ENCODE data around the gene ZNF280D.

The ZNF280D gene

GRCh38 chr15:56758770-56759449, 25.6 kb upstream of the ZNF280D start:
- TF ChIP-seq FOXP2 (optimal IDR thresholded peaks at IDR 0.05; ENCODE audit: control extremely low read depth, extremely low read length, insufficient read depth) (no peak), EZH2 (IDR thresholded peaks at IDR 0.05) (no peak), POLR2AphosphoS5 (IDR thresholded peaks at IDR 0.05; ENCODE audit: borderline replicate concordance, low read depth, low read length) (no peak)
- Histone ChIP-seq H3K9ac (ENCODE audit: insufficient read length) (no peak overlapping the region), H3K27ac (no peak overlapping the region), H3K9me3 (ENCODE audit: low read depth, low read length) (no peaks in the 10 kb centered on the region), H3K36me3 (ENCODE audit: insufficient read depth, low read length) (no peaks in the 10 kb centered on the region), H3K4me3 (no peak overlapping the region)
- DNase-seq (ENCODE audit: low read depth, low spot score), result no peak

GRCh38 chr15:56757875-56758274, 24.6 kb upstream of the ZNF280D start:
- H3K9ac ChIP-seq (ENCODE audit: insufficient read length), result no peak overlapping the region
- DNase-seq (ENCODE audit: low read depth, low spot score), result no peak
- no peak overlapping the region for H3K27ac ChIP-seq
- H3K36me3 ChIP-seq (ENCODE audit: insufficient read depth, low read length), result no peaks in the 10 kb centered on the region
- no peaks in the 10 kb centered on the region for H3K9me3 ChIP-seq (ENCODE audit: low read depth, low read length)
- no peak for TF ChIP-seq FOXP2 (optimal IDR thresholded peaks at IDR 0.05; ENCODE audit: control extremely low read depth, extremely low read length, insufficient read depth)
- no peak for TF ChIP-seq POLR2AphosphoS5 (IDR thresholded peaks at IDR 0.05; ENCODE audit: borderline replicate concordance, low read depth, low read length)
- no peak for TF ChIP-seq EZH2 (IDR thresholded peaks at IDR 0.05)
- H3K4me3 ChIP-seq, result no peak overlapping the region

- peak overlapping the region; percentile 22 for H3K9ac ChIP-seq (ENCODE audit: insufficient read length)
- no peaks in the 10 kb centered on the region for H3K9me3 ChIP-seq (ENCODE audit: low read depth, low read length)
- peak; percentile 35 for DNase-seq (ENCODE audit: low read depth, low spot score)
- no peak for TF ChIP-seq POLR2AphosphoS5 (IDR thresholded peaks at IDR 0.05; ENCODE audit: borderline replicate concordance, low read depth, low read length)
- TF ChIP-seq EZH2 (IDR thresholded peaks at IDR 0.05), result no peak
- TF ChIP-seq FOXP2 (optimal IDR thresholded peaks at IDR 0.05; ENCODE audit: control extremely low read depth, extremely low read length, insufficient read depth), result no peak
- H3K4me3 ChIP-seq, result peak overlapping the region; percentile 49
- H3K36me3 ChIP-seq (ENCODE audit: insufficient read depth, low read length), result no peaks in the 10 kb centered on the region
- H3K27ac ChIP-seq, result peak overlapping the region; percentile 90
These were observed 21.6 kb upstream of the ZNF280D start for GRCh38 chr15:56754772-56755370.

GRCh38 chr15:56752986-56753385, 19.7 kb upstream of the ZNF280D start:
- H3K4me3 ChIP-seq, result no peak overlapping the region
- no peak overlapping the region for H3K27ac ChIP-seq
- TF ChIP-seq FOXP2 (optimal IDR thresholded peaks at IDR 0.05; ENCODE audit: control extremely low read depth, extremely low read length, insufficient read depth), result no peak
- TF ChIP-seq POLR2AphosphoS5 (IDR thresholded peaks at IDR 0.05; ENCODE audit: borderline replicate concordance, low read depth, low read length), result no peak
- TF ChIP-seq EZH2 (IDR thresholded peaks at IDR 0.05), result no peak
- H3K9me3 ChIP-seq (ENCODE audit: low read depth, low read length), result no peaks in the 10 kb centered on the region
- H3K9ac ChIP-seq (ENCODE audit: insufficient read length), result no peak overlapping the region
- DNase-seq (ENCODE audit: low read depth, low spot score), result no peak
- no peaks in the 10 kb centered on the region for H3K36me3 ChIP-seq (ENCODE audit: insufficient read depth, low read length)

GRCh38 chr15:56749982-56750381, 16.7 kb upstream of the ZNF280D start:
- TF ChIP-seq EZH2 (IDR thresholded peaks at IDR 0.05), result no peak
- TF ChIP-seq FOXP2 (optimal IDR thresholded peaks at IDR 0.05; ENCODE audit: control extremely low read depth, extremely low read length, insufficient read depth), result no peak
- TF ChIP-seq POLR2AphosphoS5 (IDR thresholded peaks at IDR 0.05; ENCODE audit: borderline replicate concordance, low read depth, low read length), result no peak
- no peak overlapping the region for H3K27ac ChIP-seq

DNA sequence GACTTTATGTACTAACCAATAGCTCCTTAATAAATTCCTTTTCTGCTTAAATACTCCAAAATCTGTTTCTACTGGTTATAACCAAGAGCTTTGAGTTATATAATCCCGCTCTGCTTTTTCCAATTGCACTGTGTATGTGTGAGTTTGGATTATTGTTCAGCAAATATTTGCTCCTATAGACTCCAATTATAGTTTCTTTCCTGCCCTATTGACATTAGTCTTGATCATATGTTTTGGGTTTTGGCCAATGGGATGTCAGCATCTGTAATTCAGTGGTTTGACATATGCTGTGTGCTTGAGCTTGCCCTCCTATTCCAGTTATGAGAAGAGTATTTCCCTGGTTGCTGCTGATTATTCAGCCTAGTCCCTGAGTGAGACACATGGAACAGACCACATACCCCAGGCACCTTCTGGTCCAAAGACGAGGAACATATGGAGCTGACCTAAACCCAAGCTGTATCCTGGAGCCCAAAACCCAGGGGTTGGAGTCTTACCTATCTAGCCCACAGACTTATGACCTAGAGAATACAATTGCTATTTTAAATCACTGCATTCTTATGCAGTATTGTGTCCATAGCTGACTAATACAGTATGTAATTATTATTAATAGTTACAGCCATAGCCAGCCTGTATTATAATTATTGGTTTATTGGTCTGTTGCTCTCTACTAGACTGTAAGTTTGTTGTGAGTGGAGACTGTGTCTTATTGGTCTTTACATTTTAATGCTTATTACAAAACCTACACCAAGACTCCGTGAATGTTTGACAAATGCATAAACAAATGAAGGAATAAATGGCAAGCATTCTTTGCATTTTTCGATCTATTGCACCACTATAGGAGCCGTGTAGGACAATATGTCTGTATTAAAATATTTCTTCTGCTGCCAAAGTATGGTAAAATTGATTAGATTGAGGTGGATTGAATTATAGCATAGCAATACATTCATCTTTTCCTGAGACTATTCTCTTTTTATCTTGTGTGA, 11.7 kb upstream of the ZNF280D start:
- no peak for TF ChIP-seq EZH2 (IDR thresholded peaks at IDR 0.05)
- TF ChIP-seq POLR2AphosphoS5 (IDR thresholded peaks at IDR 0.05; ENCODE audit: borderline replicate concordance, low read depth, low read length), result no peak
- no peak for TF ChIP-seq FOXP2 (optimal IDR thresholded peaks at IDR 0.05; ENCODE audit: control extremely low read depth, extremely low read length, insufficient read depth)
- Histone ChIP-seq H3K36me3 (ENCODE audit: insufficient read depth, low read length) (no peaks in the 10 kb centered on the region), H3K9ac (ENCODE audit: insufficient read length) (no peak overlapping the region), H3K27ac (no peak overlapping the region), H3K4me3 (no peak overlapping the region), H3K9me3 (ENCODE audit: low read depth, low read length) (no peaks in the 10 kb centered on the region)
- no peak for DNase-seq (ENCODE audit: low read depth, low spot score)

More at GRCh38 chr15:56749982-56750381, 16.7 kb upstream of the ZNF280D start:
- DNase-seq (ENCODE audit: low read depth, low spot score), result no peak
- Histone ChIP-seq H3K9me3 (ENCODE audit: low read depth, low read length) (no peaks in the 10 kb centered on the region), H3K9ac (ENCODE audit: insufficient read length) (no peak overlapping the region), H3K4me3 (no peak overlapping the region), H3K36me3 (ENCODE audit: insufficient read depth, low read length) (no peaks in the 10 kb centered on the region)

- H3K4me3 ChIP-seq, result no peak overlapping the region
- no peaks in the 10 kb centered on the region for H3K36me3 ChIP-seq (ENCODE audit: insufficient read depth, low read length)
- no peak overlapping the region for H3K27ac ChIP-seq
- no peaks in the 10 kb centered on the region for H3K9me3 ChIP-seq (ENCODE audit: low read depth, low read length)
- TF ChIP-seq FOXP2 (optimal IDR thresholded peaks at IDR 0.05; ENCODE audit: control extremely low read depth, extremely low read length, insufficient read depth) (no peak), POLR2AphosphoS5 (IDR thresholded peaks at IDR 0.05; ENCODE audit: borderline replicate concordance, low read depth, low read length) (no peak)
- DNase-seq (ENCODE audit: low read depth, low spot score), result no peak
- no peak overlapping the region for H3K9ac ChIP-seq (ENCODE audit: insufficient read length)
These were observed 8.2 kb upstream of the ZNF280D start for GRCh38 chr15:56741541-56741940.

Measured in SK-N-MC (cell line).